Bronchial epithelial cell (primary cell): ENCODE results near the gene RAPGEF2. TPM values are rescaled to one million over a fixed set of nuclear protein-coding genes. Genes with fewer than 3 reads are reported as not detected.
"Not testable (repeated sequence)": the region's sequence is repeated elsewhere in the genome, so short reads cannot be mapped to it uniquely, and the experiment has no call there.

Experiments
- DNase-seq: peaks from one replicate; pipeline ENCODE4 v3.0.0-alpha.2; 2010; ENCODE audit warnings: low read depth
- FAIRE-seq: peaks from 2 replicates; lab custom pipeline; 2011; peaks lifted over from hg19 to GRCh38; lab: Jason Lieb, UNC
- H3K27me3 ChIP-seq: 2 replicates; pipeline ENCODE4 v1.5.1; 2011; ENCODE audit warnings: low read length; ENCODE audit not compliant: control insufficient read depth, insufficient read depth
- H3K36me3 ChIP-seq: 2 replicates; pipeline ENCODE4 v1.5.1; 2011; ENCODE audit warnings: low read length; ENCODE audit not compliant: control insufficient read depth, insufficient read depth
- H3K4me3 ChIP-seq: 2 replicates; pipeline ENCODE4 v1.5.1; 2011; ENCODE audit warnings: mild to moderate bottlenecking, low read depth, low read length, control low read depth
- total RNA-seq: library from RNA; depleted of rRNA; stranded (reverse); fragments of >200 nt; gene quantifications from 2 replicates; pipeline ENCODE4 v1.2.1, GENCODE V29; 2014
- TF ChIP-seq, protein P1 (sequence below): IDR thresholded peaks from 2 replicates; pipeline ENCODE4 v1.5.1; 2011; ENCODE audit warnings: mild to moderate bottlenecking, moderate library complexity, low read length, control low read depth, inconsistent platforms; ENCODE audit not compliant: insufficient read depth, severe bottlenecking

The RAPGEF2 gene
- total RNA-seq, 1 donor from 2014 or later, result 37.6 TPM

- FAIRE-seq (no peak), DNase-seq (peak; percentile 60)
- Histone ChIP-seq H3K4me3 (no peak overlapping the region), H3K36me3 (no peaks in the 10 kb centered on the region), H3K27me3 (no peaks in the 10 kb centered on the region)
- TF ChIP-seq, protein P1, sequence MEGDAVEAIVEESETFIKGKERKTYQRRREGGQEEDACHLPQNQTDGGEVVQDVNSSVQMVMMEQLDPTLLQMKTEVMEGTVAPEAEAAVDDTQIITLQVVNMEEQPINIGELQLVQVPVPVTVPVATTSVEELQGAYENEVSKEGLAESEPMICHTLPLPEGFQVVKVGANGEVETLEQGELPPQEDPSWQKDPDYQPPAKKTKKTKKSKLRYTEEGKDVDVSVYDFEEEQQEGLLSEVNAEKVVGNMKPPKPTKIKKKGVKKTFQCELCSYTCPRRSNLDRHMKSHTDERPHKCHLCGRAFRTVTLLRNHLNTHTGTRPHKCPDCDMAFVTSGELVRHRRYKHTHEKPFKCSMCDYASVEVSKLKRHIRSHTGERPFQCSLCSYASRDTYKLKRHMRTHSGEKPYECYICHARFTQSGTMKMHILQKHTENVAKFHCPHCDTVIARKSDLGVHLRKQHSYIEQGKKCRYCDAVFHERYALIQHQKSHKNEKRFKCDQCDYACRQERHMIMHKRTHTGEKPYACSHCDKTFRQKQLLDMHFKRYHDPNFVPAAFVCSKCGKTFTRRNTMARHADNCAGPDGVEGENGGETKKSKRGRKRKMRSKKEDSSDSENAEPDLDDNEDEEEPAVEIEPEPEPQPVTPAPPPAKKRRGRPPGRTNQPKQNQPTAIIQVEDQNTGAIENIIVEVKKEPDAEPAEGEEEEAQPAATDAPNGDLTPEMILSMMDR, result no peak
These were observed 205.9 kb downstream of the RAPGEF2 start for GRCh38 chr4:159308566-159309340.

DNA sequence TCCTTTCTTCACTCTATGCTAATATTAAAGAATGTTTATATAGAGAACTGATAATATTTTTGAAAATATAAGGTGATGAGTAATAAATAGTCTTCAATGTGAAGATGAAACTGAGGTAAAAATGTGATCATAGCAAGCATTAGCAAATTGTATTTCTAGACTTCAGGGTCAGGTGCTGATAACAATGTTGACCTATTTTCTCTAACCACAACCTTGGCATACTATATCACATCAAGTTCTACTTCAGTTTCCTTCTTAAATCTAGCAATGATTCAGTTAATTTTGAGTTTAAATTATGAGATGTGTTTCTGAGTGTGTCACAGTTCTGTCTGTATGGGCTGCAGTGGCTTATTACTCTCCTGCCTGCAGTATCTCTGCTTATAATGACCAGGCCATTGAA, 209.4 kb downstream of the RAPGEF2 start:
- DNase-seq (no peak), FAIRE-seq (no peak)
- no peaks in the 10 kb centered on the region for H3K27me3 ChIP-seq
- no peak overlapping the region for H3K4me3 ChIP-seq
- TF ChIP-seq, protein P1, result no peak
- peaks cover 1% of the 10 kb centered on the region for H3K36me3 ChIP-seq

GRCh38 chr4:159315879-159316278, 213.0 kb downstream of the RAPGEF2 start:
- not testable (repeated sequence) for H3K36me3 ChIP-seq, H3K27me3 ChIP-seq, DNase-seq, FAIRE-seq, H3K4me3 ChIP-seq
- TF ChIP-seq, protein P1, result peak; percentile 22

DNA sequence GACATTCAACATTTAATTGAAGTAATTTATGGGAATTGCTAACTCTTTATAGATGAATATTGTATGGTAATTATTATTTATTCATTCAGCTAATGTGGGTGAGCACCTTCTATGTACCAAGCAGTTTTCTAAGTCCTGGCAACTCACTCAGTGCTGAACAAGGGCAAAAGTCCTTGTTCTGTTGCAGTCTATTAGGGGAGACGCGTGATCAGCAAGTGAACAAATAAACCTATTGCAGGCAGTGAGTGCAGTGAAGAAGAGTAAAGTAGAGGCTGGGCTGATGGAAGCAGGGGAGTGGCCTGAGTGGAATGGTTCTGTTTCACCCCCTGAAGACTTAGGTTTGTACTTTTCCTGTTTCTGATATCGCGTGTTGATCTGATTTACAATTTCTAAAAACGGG, 214.3 kb downstream of the RAPGEF2 start:
- Histone ChIP-seq H3K27me3 (no peaks in the 10 kb centered on the region), H3K36me3 (peaks cover 1% of the 10 kb centered on the region), H3K4me3 (no peak overlapping the region)
- TF ChIP-seq, protein P1, result no peak
- DNase-seq, result no peak
- FAIRE-seq, result no peak

GRCh38 chr4:159319027-159319426, 216.1 kb downstream of the RAPGEF2 start:
- H3K4me3 ChIP-seq, result no peak overlapping the region
- H3K36me3 ChIP-seq, result peaks cover 3% of the 10 kb centered on the region
- no peaks in the 10 kb centered on the region for H3K27me3 ChIP-seq
- DNase-seq (no peak), FAIRE-seq (no peak)
- TF ChIP-seq, protein P1, result no peak
